CD14-positive monocyte (primary cell): ENCODE data around the gene CGNL1. TPM values are rescaled to one million over a fixed set of nuclear protein-coding genes. Genes with fewer than 3 reads are reported as not detected.

Experiments
- DNase-seq, 3 donors: peaks; one replicate each; pipeline ENCODE4 v3.0.0-alpha.2; 2011 to 2022
- H2AFZ ChIP-seq: 2 replicates; pipeline ENCODE4 v1.6.0; 2012; ENCODE audit warnings: mild to moderate bottlenecking, low read depth, low read length, inconsistent platforms; ENCODE audit not compliant: insufficient read depth, poor library complexity, severe bottlenecking
- H3K27ac ChIP-seq, 2 donors: 1 replicate in 1 of 2; 2 replicates in 1 of 2; pipeline ENCODE4 v1.5.1; 2012 to 2013; ENCODE audit warnings: low read length in 2 of 2, control low read depth in 1 of 2, inconsistent platforms in 1 of 2, low read depth in 1 of 2, mild to moderate bottlenecking in 1 of 2
- H3K27me3 ChIP-seq, 2 donors: one replicate each; pipeline versions ENCODE4 v1.6.0 to v1.6.1; 2011 to 2013; ENCODE audit warnings: low read length in 2 of 2; ENCODE audit not compliant: control insufficient read depth in 2 of 2, insufficient read depth in 2 of 2
- H3K36me3 ChIP-seq, 2 donors: replicated peaks in 1 of 2; 1 replicate in 1 of 2; 2 replicates in 1 of 2; pipeline versions ENCODE4 v1.5.1 to v1.6.1; 2012 to 2013; ENCODE audit warnings: low read length in 2 of 2, control low read depth in 1 of 2, inconsistent platforms in 1 of 2, mild to moderate bottlenecking in 1 of 2; ENCODE audit not compliant: insufficient read depth in 2 of 2, control insufficient read depth in 1 of 2
- H3K4me1 ChIP-seq, 2 donors: 1 replicate in 1 of 2; 2 replicates in 1 of 2; pipeline versions ENCODE4 v1.5.1 to v1.6.1; 2012 to 2013; ENCODE audit warnings: low read length in 2 of 2, control low read depth in 1 of 2, inconsistent platforms in 1 of 2, mild to moderate bottlenecking in 1 of 2, moderate library complexity in 1 of 2; ENCODE audit not compliant: insufficient read depth in 2 of 2, control insufficient read depth in 1 of 2
- H3K4me2 ChIP-seq: replicated peaks from 2 replicates; pipeline ENCODE3; 2012; ENCODE audit warnings: low read length, moderate library complexity, mild to moderate bottlenecking; ENCODE audit not compliant: poor library complexity, severe bottlenecking; ENCODE audit errors: extremely low read depth
- H3K4me3 ChIP-seq, 3 experiments: fragments of 200-600 bp in 1 of 3; sonication (generic) in 1 of 3; replicated peaks in 1 of 3; 1 replicate in 2 of 3; 2 replicates in 1 of 3; pipeline ENCODE4 v1.5.1; 2011 to 2013; ENCODE audit warnings: low read length in 3 of 3, mild to moderate bottlenecking in 3 of 3, control low read depth in 2 of 3, low read depth in 2 of 3, inconsistent platforms in 1 of 3, moderate library complexity in 1 of 3
- H3K79me2 ChIP-seq: 2 replicates; pipeline ENCODE4 v1.6.0; 2012; ENCODE audit warnings: mild to moderate bottlenecking, control low read depth, inconsistent platforms, low read length, moderate library complexity; ENCODE audit not compliant: insufficient read depth
- H3K9ac ChIP-seq: 2 replicates; pipeline ENCODE4 v1.6.0; 2017; ENCODE audit warnings: low read length, mild to moderate bottlenecking; ENCODE audit not compliant: insufficient read depth, poor library complexity, severe bottlenecking
- H3K9me3 ChIP-seq, 2 donors: replicated peaks in 1 of 2; 1 replicate in 1 of 2; 2 replicates in 1 of 2; pipeline versions ENCODE4 v1.5.1 to v1.6.1; 2012 to 2013; ENCODE audit warnings: low read length in 2 of 2, control low read depth in 1 of 2; ENCODE audit not compliant: control insufficient read depth in 1 of 2, insufficient read depth in 1 of 2
- H4K20me1 ChIP-seq: 2 replicates; pipeline ENCODE4 v1.6.0; 2012; ENCODE audit warnings: mild to moderate bottlenecking, low read length, control low read depth, moderate library complexity; ENCODE audit not compliant: insufficient read depth
- H3K27ac Mint-ChIP-seq, 7 donors: one replicate each; pipeline ENCODE4 v1.8.0; 2020; ENCODE audit warnings: mild to moderate bottlenecking in 7 of 7, mixed read lengths in 7 of 7, moderate library complexity in 6 of 7, inconsistent platforms in 2 of 7
- H3K27me3 Mint-ChIP-seq, 3 donors: one replicate each; pipeline ENCODE4 v1.8.0; 2021 to 2022; ENCODE audit warnings: low read depth in 3 of 3, mild to moderate bottlenecking in 3 of 3, mixed read lengths in 3 of 3, moderate library complexity in 3 of 3, inconsistent platforms in 1 of 3
- H3K36me3 Mint-ChIP-seq, 2 donors: one replicate each; pipeline ENCODE4 v1.8.0; 2020; ENCODE audit warnings: mixed read lengths in 2 of 2, inconsistent platforms in 1 of 2, mild to moderate bottlenecking in 1 of 2
- H3K4me1 Mint-ChIP-seq: one replicate; pipeline ENCODE4 v1.8.0; 2020; ENCODE audit warnings: mild to moderate bottlenecking, mixed read lengths
- H3K4me3 Mint-ChIP-seq, 2 donors: one replicate each; pipeline ENCODE4 v1.8.0; 2020; ENCODE audit warnings: mild to moderate bottlenecking in 2 of 2, mixed read lengths in 2 of 2, moderate library complexity in 1 of 2
- H3K9me3 Mint-ChIP-seq, 7 donors: one replicate each; pipeline ENCODE4 v1.8.0; 2020 to 2022; ENCODE audit warnings: mixed read lengths in 7 of 7, mild to moderate bottlenecking in 6 of 7, moderate library complexity in 6 of 7, inconsistent platforms in 2 of 7
- CTCF ChIP-seq: fragments of 200-600 bp; IDR thresholded peaks from one replicate; pipeline ENCODE4 v1.8.0; 2022; ENCODE audit warnings: antibody characterized with exemption, mild to moderate bottlenecking
- WGBS: methylation state at CpG from one replicate; pipeline ENCODE4 v1.1.5; 2013; ENCODE audit warnings: missing lambda C conversion rate; ENCODE audit not compliant: insufficient coverage; 5-methylcytosine and 5-hydroxymethylcytosine counted together
- intact Hi-C, 2 donors: fragments of 100-400 bp; cut with micrococcal nuclease; formaldehyde crosslinking; loops; one replicate each; pipeline versions ENCODE4 v1.15.0 to v1.15.1; 2023
- polyA plus RNA-seq, 3 donors: library from polyadenylated mRNA; depleted of rRNA in 1 of 3; unstranded in 2 of 3; stranded (reverse) in 1 of 3; fragments of 300-500 nt in 2 of 3; fragments of >200 nt in 1 of 3; fragmentation: Illumina TruSeq in 2 of 3; gene quantifications; 1 replicate in 2 of 3; 2 replicates in 1 of 3; pipeline ENCODE4 v1.2.3, GENCODE V29; 2012 to 2021

The CGNL1 gene
- polyA plus RNA-seq, 3 donors = not detected

GRCh38 chr15:57589281-57589680, 213.0 kb downstream of the CGNL1 start:
- Histone ChIP-seq H4K20me1 (no peaks in the 10 kb centered on the region), H3K36me3 (no peaks in the 10 kb centered on the region), H2AFZ (no peak overlapping the region), H3K9me3 (no peaks in the 10 kb centered on the region), H3K4me3 (no peak overlapping the region), H3K4me1 (peaks cover 14 to 20% of the 10 kb centered on the region in 2 donors), H3K27ac (no peak overlapping the region), H3K9ac (no peak overlapping the region), H3K27me3 (peaks cover 16 to 22% of the 10 kb centered on the region in 2 donors), H3K4me2 (no peak overlapping the region), H3K79me2 (no peaks in the 10 kb centered on the region)
- no CpG with 5 or more reads among the region's 1 CpG for WGBS
- no peak overlapping the region for H3K4me3 Mint-ChIP-seq
- no peak for TF ChIP-seq CTCF
- H3K9me3 Mint-ChIP-seq = peaks cover 0 to 10% (median 0%) of the 10 kb centered on the region in 7 donors
- peaks cover 33% of the 10 kb centered on the region for H3K4me1 Mint-ChIP-seq
- DNase-seq = peak in 2 of 3 donors; percentile 8 to 16
- peaks cover 25 to 33% (median 30%) of the 10 kb centered on the region in 3 donors for H3K27me3 Mint-ChIP-seq
- peak overlapping the region in 1 of 7 donors; percentile 2 for H3K27ac Mint-ChIP-seq
- peaks cover 0 to 6% of the 10 kb centered on the region in 2 donors for H3K36me3 Mint-ChIP-seq
- intact Hi-C loops = no loop called here

- Histone ChIP-seq H4K20me1 (no peaks in the 10 kb centered on the region), H3K79me2 (no peaks in the 10 kb centered on the region), H3K9me3 (no peaks in the 10 kb centered on the region), H2AFZ (no peak overlapping the region), H3K27ac (peak overlapping the region in 1 of 2 donors; percentile 21), H3K9ac (no peak overlapping the region), H3K4me3 (no peak overlapping the region), H3K36me3 (no peaks in the 10 kb centered on the region), H3K4me2 (no peak overlapping the region), H3K27me3 (peaks cover 16 to 22% of the 10 kb centered on the region in 2 donors), H3K4me1 (peaks cover 14 to 20% of the 10 kb centered on the region in 2 donors)
- intact Hi-C loops = no loop called here
- no peak for DNase-seq
- H3K4me3 Mint-ChIP-seq = no peak overlapping the region
- peak overlapping the region in 1 of 7 donors; percentile 2 for H3K27ac Mint-ChIP-seq
- peaks cover 0 to 6% of the 10 kb centered on the region in 2 donors for H3K36me3 Mint-ChIP-seq
- TF ChIP-seq CTCF = no peak
- H3K9me3 Mint-ChIP-seq = peaks cover 0 to 10% (median 0%) of the 10 kb centered on the region in 7 donors
- H3K4me1 Mint-ChIP-seq = peaks cover 34% of the 10 kb centered on the region
- WGBS = 100% methylated on average over 1 of the region's 2 CpGs
- H3K27me3 Mint-ChIP-seq = peaks cover 25 to 33% (median 30%) of the 10 kb centered on the region in 3 donors
Observed at GRCh38 chr15:57589754-57590153, 213.4 kb downstream of the CGNL1 start.
